Mammary epithelial cell (primary cell): ENCODE results near the gene ADAMTS1.

Source experiments
- EZH2 ChIP-seq: IDR thresholded peaks from 2 replicates; pipeline ENCODE4 v1.6.1; 2012; ENCODE audit warnings: low read length, inconsistent platforms, borderline replicate concordance
- TF ChIP-seq, protein P1 (sequence below), 2 donors: IDR thresholded peaks in 1 of 2; conservative IDR thresholded peaks in 1 of 2; 2 replicates each; pipeline ENCODE4 v1.5.1; 2011 to 2012; ENCODE audit warnings: inconsistent platforms in 2 of 2, low read length in 2 of 2, mild to moderate bottlenecking in 2 of 2, control low read depth in 1 of 2, low read depth in 1 of 2; ENCODE audit not compliant: insufficient read depth in 1 of 2; ENCODE audit errors: extremely low read depth in 1 of 2

DNA sequence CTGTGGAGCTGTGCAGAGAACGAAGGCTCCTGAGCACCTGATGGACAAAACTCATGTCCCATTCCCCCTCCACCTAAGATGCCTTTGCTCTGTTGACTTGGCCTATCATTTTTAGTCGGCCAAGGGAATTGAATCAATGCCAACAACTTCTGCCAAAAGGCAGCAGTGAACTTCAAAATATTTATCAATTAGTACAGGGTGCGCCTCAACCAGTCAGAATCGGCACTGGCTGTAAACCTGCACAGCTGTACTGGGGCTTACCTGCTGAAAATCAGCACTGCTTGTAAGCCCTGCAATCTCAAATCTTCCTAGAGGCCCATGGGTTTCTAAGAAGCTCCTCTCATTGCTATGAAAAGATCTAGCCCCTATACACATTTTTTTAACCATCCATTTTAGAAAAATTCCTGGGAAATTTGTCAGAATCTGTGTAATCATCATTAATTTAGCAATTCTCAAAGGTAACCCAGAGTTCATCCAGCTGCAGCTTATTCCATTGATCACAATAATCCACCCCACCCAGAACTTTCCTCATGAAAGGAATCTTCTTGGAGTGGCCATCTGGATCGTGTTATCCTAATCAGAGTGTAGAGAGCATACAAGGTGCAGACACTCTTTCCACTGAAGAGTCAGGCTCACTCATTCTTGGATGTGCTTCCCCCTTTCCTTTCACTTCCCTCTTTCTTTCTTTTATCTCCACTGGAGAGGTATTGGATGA, 40.2 kb downstream of the ADAMTS1 start:
- TF ChIP-seq, protein P1, sequence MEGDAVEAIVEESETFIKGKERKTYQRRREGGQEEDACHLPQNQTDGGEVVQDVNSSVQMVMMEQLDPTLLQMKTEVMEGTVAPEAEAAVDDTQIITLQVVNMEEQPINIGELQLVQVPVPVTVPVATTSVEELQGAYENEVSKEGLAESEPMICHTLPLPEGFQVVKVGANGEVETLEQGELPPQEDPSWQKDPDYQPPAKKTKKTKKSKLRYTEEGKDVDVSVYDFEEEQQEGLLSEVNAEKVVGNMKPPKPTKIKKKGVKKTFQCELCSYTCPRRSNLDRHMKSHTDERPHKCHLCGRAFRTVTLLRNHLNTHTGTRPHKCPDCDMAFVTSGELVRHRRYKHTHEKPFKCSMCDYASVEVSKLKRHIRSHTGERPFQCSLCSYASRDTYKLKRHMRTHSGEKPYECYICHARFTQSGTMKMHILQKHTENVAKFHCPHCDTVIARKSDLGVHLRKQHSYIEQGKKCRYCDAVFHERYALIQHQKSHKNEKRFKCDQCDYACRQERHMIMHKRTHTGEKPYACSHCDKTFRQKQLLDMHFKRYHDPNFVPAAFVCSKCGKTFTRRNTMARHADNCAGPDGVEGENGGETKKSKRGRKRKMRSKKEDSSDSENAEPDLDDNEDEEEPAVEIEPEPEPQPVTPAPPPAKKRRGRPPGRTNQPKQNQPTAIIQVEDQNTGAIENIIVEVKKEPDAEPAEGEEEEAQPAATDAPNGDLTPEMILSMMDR (conservative IDR thresholded peaks at IDR 0.05 in 1 of 2, IDR thresholded peaks at IDR 0.05 in 1 of 2; ENCODE audit: extremely low read depth in 1 of 2, insufficient read depth in 1 of 2, low read depth in 1 of 2, low read length in 2 of 2) = no peak
- no peak for TF ChIP-seq EZH2
